Fibroblast of the conjunctiva (primary cell): ENCODE results near the gene DNAJB5.
"Not testable (repeated sequence)": the region's sequence is repeated elsewhere in the genome, so short reads cannot be mapped to it uniquely, and the experiment has no call there.

Experiments used
- DNase-seq: peaks from one replicate; pipeline ENCODE4 v3.0.0-alpha.2; 2010; ENCODE audit warnings: low read depth

Gene DNAJB5

DNA sequence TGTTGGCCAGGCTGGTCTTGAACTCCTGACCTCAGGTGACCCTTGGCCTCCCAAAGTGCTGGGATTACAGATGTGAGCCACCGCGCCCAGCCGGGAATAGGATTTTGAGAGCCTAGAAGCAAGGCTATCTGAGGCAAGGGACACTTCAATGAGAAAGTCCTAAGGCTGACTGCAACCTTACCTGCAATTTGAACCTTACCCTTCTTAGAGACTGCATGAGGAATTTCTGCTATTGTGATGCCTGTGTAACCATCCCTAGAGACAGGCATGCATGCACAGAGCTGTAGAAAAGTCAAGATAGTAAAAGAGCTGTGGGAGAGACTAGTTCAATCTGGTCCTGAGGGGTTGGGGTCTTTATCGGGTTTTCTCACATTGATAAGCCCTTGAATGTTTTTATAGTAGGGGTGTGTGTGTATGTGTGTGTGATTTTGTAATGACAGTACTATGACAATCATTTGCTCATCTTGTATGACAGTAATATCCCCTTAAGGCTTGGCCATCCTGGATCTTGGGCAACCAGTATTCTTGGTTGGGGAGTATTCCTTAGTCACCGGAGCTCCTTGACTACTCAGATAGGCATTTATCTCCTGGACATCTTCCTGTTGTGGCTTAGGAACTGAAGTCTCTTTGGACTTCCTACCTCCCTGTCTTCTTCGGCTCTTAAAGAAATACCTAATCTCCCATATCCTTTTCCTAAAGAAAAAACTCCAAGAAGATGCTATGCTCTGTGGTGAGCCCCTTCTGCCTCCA is 11.2 kb downstream of the DNAJB5 start:
- DNase-seq, result no peak

DNA sequence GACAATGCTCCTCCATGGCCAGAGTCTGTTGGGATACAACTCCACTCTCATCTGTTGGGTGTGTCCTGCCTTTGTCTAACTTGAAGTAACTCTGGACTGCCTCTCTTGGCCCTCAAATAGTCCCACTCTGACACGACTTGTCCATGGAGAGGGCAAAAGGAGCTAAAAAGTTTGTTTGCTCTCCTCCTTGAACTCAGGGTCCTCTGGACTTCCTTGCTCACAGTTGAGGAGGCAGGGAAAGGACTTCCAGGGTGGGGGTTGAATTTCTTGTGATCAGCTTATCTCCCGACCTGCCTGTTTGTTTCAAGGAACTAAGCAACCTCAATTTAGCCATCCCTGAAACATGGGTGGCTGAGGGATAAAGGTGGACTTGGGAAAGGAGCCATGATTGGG is 11.7 kb downstream of the DNAJB5 start:
- no peak for DNase-seq

DNA sequence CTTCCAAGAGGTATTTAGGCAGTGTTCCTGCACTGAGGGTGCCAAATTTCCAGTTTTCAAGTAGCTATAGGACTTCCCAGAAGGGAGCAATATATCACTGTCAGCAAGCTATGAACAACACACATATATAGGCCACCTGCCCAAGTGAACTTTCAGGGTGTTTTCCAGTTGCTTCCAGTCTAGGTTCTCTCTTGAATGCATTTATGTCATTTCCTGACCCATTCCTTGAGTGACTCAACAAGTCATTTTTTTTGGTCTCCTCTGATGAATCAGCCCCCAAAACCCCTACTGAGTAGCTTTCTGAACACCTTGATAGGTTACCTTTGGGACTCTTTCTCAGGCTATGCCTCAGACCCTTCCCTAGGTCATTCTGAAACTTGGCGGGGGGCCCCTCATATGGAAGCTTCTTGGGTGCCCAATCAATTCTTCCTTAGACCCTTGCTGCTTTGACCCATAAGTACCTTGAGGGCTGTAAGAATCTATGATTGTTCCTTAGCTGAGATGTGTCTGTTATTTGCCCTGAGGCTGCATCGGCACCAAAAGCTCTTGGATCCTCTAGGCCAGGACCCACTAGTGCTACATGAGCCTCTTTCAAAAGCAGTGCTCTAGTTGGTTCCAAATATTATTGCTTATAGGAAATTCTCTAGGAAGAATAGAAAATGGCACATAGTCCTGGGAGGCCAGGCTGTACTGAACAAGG is 12.4 kb downstream of the DNAJB5 start:
- no peak for DNase-seq

DNA sequence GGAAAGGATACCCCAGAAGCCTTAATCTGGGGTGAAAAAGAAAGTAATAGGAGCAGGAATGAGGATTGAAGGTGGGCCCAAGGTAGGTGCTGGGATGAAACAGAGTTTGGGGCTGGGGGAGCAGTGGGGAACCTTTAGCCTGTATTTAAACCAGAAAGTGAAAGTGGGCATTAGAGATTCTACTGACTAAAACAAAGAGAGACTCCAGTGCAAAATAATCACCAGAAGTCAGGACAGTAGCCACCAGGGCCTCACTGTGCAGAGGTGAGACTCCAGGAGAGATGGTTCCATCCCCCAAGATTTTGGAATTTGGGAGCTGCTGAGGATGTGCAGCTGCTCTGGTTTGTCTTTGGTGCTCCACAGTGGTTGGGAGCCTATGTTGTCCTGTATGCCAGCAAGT is 13.1 kb downstream of the DNAJB5 start:
- DNase-seq, result no peak

DNA sequence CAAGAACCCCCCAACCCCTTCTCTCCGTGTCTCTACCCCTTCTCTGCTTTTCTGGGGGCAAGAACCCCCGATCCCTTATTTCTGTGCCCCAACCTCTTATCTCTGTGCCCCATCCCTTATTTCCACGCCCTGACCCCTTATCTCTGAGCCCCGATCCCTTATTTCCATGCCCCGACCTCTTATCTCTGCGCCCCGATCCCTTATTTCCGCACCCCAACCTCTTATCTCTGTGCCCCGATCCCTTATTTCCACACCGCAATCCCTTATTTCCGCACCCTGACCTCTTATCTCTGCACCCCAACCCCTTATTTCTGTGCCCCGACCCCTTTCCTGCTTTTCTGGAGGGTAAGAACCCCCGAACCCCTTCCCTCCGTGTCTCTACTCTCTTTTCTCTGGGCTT is 14.8 kb downstream of the DNAJB5 start:
- not testable (repeated sequence) for DNase-seq

DNA sequence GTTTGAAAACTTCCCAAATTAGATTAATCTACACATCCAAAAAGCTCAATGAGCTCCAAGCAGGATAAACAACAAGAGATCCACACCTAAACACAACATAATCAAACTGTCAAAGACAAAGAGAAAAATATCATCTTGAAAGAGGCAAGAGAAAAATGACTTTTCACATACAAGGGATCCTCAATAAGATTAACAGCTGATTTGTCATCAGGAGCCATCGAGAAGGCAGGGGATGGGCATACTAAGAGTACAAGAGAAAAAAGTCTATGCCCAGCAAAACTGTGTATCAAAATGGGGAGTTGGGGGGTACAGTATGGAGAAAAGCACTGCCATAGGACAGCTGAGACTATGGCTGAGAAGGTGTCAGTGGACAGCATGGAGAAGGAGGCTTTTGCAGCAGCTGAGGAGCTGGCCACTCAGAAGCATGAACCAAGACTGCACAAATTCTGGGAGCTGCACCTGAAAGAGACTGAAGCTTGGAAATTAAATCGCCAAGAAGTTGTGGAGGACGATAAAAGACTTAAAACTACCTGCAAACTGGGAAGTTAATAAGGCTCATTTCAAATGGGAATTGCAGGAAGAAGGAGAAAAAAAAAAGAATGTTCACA is 20.9 kb downstream of the DNAJB5 start:
- no peak for DNase-seq

DNA sequence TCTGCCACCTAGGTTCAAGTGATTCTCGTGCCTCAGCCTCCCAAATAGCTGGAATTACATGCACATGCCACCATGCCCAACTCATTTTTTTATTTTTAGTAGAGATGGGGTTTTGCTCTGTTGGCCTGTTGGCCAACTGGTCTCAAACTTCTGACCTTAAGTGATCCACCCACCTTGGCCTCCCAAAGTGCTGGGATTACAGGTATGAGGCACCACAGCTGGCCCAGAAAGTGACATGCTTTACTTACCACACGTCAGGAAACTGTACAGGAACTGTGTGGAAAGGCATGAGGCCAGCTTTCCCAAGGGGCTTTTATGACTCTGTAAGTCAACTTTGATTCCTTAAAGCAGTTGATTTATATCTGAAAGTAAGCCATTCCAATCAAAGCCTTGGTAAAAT is 25.0 kb downstream of the DNAJB5 start:
- no peak for DNase-seq

DNA sequence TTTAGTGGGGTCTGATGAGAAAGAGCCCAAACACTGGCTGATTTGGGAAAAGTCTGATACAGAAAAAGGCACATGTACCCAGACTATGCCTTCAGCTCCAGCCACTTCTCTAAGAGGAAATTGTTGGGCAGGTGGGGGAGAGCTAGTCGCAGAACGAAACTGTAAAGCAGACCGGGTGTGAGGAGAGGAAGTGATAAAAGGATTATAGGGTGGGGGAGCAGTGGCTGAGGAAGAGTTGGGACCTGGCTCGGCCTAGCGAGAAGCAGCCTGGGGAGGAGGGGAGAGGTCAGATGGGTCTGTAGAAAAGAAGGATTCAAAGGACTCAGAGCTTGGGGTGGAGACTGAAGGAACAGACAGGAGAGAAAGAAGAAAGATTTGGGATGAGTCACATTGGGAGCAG is 33.9 kb downstream of the DNAJB5 start:
- not testable (repeated sequence) for DNase-seq

DNA sequence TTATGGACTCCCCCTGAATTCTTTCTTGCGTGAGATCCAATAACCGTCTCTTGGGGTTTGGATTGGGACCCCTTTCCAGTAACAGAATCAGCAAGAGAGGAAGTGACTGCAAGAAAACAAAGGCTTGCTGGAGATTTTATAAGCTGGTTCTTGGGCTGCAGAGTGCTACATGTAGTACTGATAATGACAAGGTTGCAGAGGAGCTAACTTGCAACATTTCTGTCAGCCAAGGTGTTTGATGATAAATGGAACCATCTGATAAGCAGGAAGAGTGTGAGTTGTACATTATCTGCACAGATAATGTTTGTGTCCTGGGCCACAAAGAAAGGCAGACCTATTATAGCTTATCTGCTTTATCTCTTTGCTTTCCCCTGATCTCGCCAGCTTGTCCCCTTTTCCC is 37.1 kb downstream of the DNAJB5 start:
- DNase-seq, result no peak

DNA sequence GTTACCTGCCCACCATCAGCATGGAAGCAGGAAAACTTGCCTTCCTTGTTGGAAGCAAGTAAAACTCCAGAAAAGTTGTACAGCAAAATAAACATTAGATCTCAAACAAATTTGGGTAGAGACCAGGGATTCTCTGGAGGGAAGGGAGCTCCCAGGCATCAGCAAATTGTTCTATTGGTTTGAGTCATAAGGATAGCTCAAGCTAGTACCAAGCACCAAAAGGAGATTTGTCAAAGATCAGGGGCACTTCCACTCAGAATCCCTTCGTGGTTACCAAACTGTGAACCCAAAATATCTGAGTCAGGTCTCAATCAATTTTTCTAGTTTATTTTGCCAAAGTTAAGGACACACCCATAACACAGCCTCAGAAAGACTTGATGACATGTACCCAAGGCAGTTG is 37.8 kb downstream of the DNAJB5 start:
- no peak for DNase-seq

DNA sequence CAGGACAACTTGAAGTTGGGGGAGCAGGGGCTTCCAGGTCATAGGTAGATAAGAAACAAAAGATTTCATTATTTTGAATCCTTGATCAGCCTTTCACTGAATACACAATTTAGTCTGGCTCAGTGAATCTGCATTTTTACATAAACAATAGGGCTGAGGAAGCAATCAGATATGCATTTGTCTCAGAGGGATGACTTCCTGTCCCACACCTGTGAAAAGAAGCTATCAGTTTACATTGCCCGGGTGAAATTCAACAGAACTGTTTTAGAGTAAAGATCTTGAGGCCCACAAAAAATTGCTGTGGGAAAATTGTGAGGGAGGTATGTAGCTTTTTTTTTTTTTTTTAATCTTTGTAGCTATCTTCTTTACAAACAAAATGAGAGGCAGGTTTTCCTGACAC is 38.3 kb downstream of the DNAJB5 start:
- no peak for DNase-seq

DNA sequence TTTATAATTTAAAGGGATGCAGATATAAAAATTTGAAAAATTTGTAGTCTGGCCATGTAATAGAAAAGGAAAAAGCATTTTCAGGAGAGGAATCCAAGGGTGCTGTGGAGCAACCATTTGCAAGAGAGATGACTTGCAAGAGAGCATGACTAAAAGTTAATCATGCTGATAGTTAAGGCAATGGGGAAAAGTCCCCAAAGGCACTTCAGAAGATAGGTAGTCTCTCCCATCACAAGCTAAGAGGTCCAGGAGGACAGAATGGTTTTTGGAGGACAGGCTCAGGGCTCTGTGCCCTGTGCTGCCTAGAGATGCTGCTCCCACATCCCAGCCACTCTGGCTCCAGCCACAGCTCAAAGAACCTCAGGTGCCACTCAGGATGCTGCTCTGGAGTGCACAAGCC is 38.8 kb downstream of the DNAJB5 start:
- DNase-seq, result no peak

DNA sequence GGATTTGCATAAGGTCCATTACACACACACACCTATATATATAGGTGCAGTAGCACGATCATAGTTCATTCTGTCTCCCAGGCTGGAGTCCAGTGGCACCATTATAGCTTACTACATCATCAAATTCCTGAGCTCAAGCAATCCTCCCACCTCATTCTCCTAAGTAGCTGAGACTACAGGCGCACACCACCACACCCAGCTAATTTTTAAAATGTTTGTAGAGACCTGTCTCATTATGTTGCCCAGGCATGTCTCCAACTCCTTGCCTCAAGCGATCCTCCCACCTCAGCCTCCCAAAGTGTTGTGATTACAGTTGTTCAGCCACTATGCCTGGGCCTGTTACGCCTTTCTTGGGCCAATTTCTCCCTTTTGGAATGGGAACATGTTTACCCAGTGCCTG is 39.7 kb downstream of the DNAJB5 start:
- DNase-seq, result no peak

DNA sequence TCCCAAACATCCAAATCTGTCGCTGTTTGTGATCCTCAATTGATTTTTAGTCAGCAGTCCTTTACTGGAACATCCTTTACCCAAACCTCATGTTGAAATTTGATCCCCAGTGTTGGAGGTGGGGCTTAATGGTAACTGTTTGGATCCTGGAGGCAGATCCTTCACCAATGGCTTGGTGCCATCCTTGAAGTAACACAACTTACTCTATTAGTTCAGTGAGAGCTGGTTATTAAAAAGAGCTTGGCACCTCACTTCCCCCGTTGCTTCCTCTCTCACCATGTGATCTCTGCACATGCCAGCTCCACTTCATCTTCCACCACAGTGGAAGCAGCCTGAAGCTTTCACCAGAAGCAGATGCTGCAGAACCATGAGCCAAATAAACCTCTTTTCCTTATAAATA is 40.3 kb downstream of the DNAJB5 start:
- no peak for DNase-seq

DNA sequence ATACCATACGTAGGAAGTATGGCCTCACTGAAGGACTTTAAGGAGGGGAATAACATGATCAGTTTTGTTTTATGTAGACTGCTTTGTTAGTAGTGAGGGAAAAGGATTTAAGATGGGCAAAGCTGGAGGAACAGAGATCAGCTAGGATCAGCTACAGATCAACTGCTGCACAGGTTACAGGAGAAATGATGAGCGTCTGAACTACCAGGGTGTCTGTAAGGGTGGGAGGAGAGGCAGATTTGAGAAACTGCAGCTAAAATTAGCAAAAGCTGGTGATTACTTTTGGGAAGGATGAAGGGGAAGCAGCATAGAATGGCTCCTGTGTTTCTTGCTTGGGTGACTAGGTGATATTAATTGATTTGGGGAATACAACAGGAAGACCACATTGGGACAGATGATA is 43.6 kb downstream of the DNAJB5 start:
- DNase-seq, result no peak

DNA sequence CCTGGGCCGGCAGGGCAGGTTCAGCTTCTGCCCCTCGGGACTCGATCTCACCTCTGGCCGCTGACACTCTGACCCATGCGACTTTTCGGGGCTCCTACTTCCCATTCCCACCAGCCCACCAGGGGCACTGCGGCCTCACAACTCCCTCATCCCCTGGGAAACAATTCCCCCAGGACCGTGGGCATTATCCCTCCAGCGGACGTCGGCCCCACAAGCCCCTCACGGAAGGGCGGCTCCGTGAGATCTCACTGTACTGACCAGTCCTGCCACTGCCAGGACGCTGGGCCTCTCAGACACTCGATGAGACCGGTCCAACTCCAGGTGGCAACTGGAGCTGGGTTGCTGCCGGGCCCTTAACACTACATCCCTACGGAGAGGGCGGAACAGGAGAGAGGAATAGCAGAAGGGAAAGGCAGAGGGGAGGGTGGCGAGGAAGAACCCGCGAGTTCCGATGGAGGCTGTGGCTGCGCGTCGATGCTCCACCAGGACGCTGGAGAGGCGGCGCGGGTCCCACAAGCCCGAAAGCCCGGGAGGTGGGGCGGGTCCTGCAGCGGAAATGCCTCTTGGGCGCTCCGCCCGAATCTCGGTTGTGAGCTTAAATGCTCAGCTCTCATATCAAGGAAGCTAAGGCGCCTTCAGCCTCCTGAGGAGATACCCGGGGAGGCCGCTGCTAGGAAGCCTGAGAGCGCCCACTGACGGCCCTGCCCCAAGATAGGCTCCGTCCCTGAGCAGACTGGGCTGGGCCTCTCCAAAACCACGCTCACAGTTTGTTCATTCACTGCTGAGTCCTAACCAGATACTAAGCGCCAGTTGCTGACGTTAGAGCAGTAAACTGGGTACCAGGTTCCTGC is 46.5 kb downstream of the DNAJB5 start:
- DNase-seq, result peak; percentile 43

DNA sequence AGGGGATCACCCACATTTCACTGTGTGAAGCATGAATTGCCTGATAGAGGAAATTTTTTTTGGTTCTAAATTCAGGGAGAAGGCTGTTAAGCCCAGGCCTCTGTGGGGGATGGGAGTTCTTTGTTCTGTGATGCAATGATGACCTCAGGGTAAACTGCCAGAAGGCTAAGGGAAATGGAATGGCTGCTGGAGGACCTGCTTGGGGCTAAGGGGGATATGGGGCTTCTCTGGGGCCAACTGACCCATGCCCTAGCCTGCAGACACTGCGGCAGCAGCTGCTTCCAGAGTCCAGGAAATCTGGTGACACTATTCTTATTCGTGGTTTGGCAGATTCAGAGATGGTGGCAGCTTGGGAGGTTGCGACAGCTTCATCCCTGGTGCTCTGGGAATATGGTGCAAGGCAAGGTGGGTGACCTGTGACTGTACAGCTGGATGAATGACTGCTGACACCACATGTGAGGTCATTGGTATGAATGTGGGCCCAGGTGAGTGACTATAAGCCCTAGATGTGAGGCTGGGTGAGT is 52.6 kb downstream of the DNAJB5 start:
- no peak for DNase-seq

DNA sequence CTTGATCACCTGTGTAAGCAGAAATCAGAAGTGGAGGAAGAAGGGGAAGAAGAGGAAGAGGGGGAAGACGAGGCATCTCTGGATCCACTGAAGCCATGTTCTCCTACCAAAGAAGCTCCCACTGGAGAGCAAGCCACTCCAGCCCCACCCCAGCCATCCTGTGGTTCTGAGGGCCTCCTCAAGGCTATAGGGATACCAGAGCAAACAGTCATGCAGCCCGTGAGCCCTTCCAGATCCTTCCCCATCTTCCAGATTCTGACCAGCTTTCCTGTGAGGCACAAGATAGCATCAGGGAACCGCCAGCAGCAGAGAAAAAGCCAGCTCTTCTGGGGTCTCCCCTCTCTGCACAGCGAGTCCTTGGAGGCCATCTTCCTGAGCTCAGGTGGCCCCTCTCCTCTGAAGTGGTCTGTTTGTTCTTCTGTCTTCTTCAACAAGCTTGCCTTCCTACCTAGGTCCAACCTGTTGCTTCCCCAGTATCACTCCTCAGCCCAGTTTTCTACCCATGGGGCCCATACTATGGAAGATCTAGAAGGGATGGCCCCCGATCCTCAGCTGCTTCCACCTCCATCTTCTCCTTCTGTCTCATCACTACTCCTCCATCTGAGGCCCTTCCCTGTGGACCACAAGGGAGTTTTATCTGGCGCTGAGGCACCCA is 53.5 kb downstream of the DNAJB5 start:
- DNase-seq, result no peak

DNA sequence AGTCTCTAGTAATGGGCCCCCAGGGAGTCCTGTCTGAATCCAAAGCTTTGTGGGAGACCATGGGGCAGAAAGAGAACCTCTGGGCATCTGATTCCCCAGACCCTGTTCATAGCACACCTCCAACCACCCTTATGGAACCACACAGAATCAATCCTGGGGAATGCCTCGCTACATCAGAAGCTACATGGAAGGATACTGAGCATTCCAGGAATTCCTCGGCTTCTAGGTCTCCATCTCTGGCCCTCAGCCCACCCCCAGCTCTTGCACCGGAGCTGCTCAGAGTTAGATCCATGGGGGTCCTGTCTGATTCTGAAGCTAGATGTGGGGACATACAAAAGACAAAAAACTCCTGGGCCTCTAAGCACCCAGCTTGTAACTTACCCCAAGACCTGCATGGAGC is 54.5 kb downstream of the DNAJB5 start:
- DNase-seq, result no peak
